HepG2 (cell line): ENCODE measurements around the gene ZFPM1. TPM values are rescaled to one million over a fixed set of nuclear protein-coding genes. Genes with fewer than 3 reads are reported as not detected.

Experiments used
- ATF1 ChIP-seq: IDR thresholded peaks from 2 replicates; pipeline ENCODE4 v1.6.1; 2016; ENCODE audit warnings: mild to moderate bottlenecking, control low read depth
- CSRNP2 ChIP-seq: sonication (generic); formaldehyde crosslinking; conservative IDR thresholded peaks from 2 replicates; pipeline ENCODE4 v1.8.0; 2022; ENCODE audit warnings: low read depth, missing genetic modification reagents
- FOXA3 ChIP-seq: IDR thresholded peaks from 2 replicates; pipeline ENCODE4 v1.6.1; 2016; ENCODE audit warnings: missing genetic modification reagents, missing compliant biosample characterization
- GPBP1L1 ChIP-seq: sonication (generic); formaldehyde crosslinking; IDR thresholded peaks from 2 replicates; pipeline ENCODE4 v1.5.0; 2020; ENCODE audit warnings: mild to moderate bottlenecking, missing genetic modification reagents
- HNF4G ChIP-seq, 2 experiments: sonication (generic) in 1 of 2; formaldehyde crosslinking in 1 of 2; IDR thresholded peaks; 2 replicates each; pipeline versions ENCODE4 v1.4.0 to v1.6.1; 2011 to 2020; ENCODE audit warnings: borderline replicate concordance in 2 of 2, low read depth in 2 of 2, mild to moderate bottlenecking in 2 of 2, low read length in 1 of 2, missing genetic modification reagents in 1 of 2, moderate library complexity in 1 of 2
- IRX3 ChIP-seq: sonication (generic); formaldehyde crosslinking; IDR thresholded peaks from 2 replicates; pipeline ENCODE4 v1.8.1; 2023; ENCODE audit warnings: mild to moderate bottlenecking, low read depth, missing genetic modification reagents, borderline replicate concordance
- MIER2 ChIP-seq: IDR thresholded peaks from 2 replicates; pipeline ENCODE4 v1.6.1; 2016; ENCODE audit warnings: missing biosample characterization, missing genetic modification reagents
- TMF1 ChIP-seq: sonication (generic); formaldehyde crosslinking; IDR thresholded peaks from 2 replicates; pipeline ENCODE4 v1.8.1; 2022; ENCODE audit warnings: low read depth, missing genetic modification reagents
- YEATS4 ChIP-seq: sonication (generic); formaldehyde crosslinking; IDR thresholded peaks from 2 replicates; pipeline ENCODE4 v1.4.0; 2020; ENCODE audit warnings: missing genetic modification reagents, borderline replicate concordance
- ZFY ChIP-seq: sonication (generic); formaldehyde crosslinking; IDR thresholded peaks from 2 replicates; pipeline ENCODE4 v1.4.0; 2020; ENCODE audit warnings: missing genetic modification reagents
- ZNF17 ChIP-seq: sonication (generic); formaldehyde crosslinking; IDR thresholded peaks from 2 replicates; pipeline ENCODE4 v1.5.0; 2020; ENCODE audit warnings: mild to moderate bottlenecking, missing genetic modification reagents
- ZNF564 ChIP-seq: sonication (generic); formaldehyde crosslinking; IDR thresholded peaks from 2 replicates; pipeline ENCODE4 v1.8.1; 2023; ENCODE audit warnings: mild to moderate bottlenecking, missing genetic modification reagents
- ZNF652 ChIP-seq: IDR thresholded peaks from 2 replicates; pipeline ENCODE4 v1.6.1; 2016; ENCODE audit warnings: low read depth, borderline replicate concordance
- ZNF670 ChIP-seq: sonication (generic); formaldehyde crosslinking; IDR thresholded peaks from 2 replicates; pipeline ENCODE4 v1.8.0; 2022; ENCODE audit warnings: mild to moderate bottlenecking, missing genetic modification reagents, borderline replicate concordance
- ZNF713 ChIP-seq: sonication (generic); formaldehyde crosslinking; IDR thresholded peaks from 2 replicates; pipeline ENCODE4 v1.4.0; 2020; ENCODE audit warnings: mild to moderate bottlenecking, missing genetic modification reagents
- polyA plus RNA-seq, 8 experiments: library from polyadenylated mRNA; depleted of rRNA in 3 of 8; stranded (reverse) in 7 of 8; unstranded in 1 of 8; fragments of >200 nt; fragmentation: Illumina TruSeq in 4 of 8; extraction: Trizol in 4 of 8; gene quantifications; 2 replicates each; pipeline versions ENCODE4 v1.2.1 to v1.2.3, GENCODE V29; 2011 to 2016; ENCODE audit warnings: low read depth in 4 of 8, missing spikeins in 1 of 8, mixed read lengths in 1 of 8; ENCODE audit not compliant: insufficient read depth in 1 of 8
- total RNA-seq, 5 experiments: library from RNA; depleted of rRNA; stranded (reverse); fragments of >200 nt; fragmentation: Illumina TruSeq; extraction: Trizol; gene quantifications; 2 replicates each; pipeline ENCODE4 v1.2.3, GENCODE V29; 2016; ENCODE audit warnings: low read depth in 1 of 5
- TF ChIP-seq, protein P1 (sequence below): sonication (generic); formaldehyde crosslinking; IDR thresholded peaks from 2 replicates; pipeline ENCODE4 v1.9.0; 2022; ENCODE audit warnings: low read depth, missing genetic modification reagents
- TF ChIP-seq, protein P2 (sequence below): IDR thresholded peaks from 2 replicates; pipeline ENCODE4 v1.6.1; 2016; ENCODE audit warnings: low read depth, borderline replicate concordance
- TF ChIP-seq, protein P3 (sequence below): sonication (generic); formaldehyde crosslinking; IDR thresholded peaks from 2 replicates; pipeline ENCODE4 v1.9.0; 2021; ENCODE audit warnings: missing genetic modification reagents, mild to moderate bottlenecking, borderline replicate concordance
- TF ChIP-seq, protein P4 (sequence below): sonication (generic); formaldehyde crosslinking; IDR thresholded peaks from 2 replicates; pipeline ENCODE4 v1.4.0; 2020; ENCODE audit warnings: missing genetic modification reagents

The ZFPM1 gene
- total and polyA plus RNA-seq, 2 of the 13 experiments (the other 11 are each of a cell fraction or from before 2014, with no cell fraction given) = 1.3 to 3.8 TPM

- peak; percentile 100 for TF ChIP-seq ZNF670 (CRISPR knock-in tag)
- TF ChIP-seq, protein P1, sequence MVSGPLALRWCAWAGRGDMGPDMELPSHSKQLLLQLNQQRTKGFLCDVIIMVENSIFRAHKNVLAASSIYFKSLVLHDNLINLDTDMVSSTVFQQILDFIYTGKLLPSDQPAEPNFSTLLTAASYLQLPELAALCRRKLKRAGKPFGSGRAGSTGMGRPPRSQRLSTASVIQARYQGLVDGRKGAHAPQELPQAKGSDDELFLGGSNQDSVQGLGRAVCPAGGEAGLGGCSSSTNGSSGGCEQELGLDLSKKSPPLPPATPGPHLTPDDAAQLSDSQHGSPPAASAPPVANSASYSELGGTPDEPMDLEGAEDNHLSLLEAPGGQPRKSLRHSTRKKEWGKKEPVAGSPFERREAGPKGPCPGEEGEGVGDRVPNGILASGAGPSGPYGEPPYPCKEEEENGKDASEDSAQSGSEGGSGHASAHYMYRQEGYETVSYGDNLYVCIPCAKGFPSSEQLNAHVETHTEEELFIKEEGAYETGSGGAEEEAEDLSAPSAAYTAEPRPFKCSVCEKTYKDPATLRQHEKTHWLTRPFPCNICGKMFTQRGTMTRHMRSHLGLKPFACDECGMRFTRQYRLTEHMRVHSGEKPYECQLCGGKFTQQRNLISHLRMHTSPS (CRISPR knock-in tag) = peak; percentile 99
- TF ChIP-seq FOXA3 (CRISPR knock-in tag) = peak; percentile 97
- TF ChIP-seq YEATS4 (CRISPR knock-in tag) = peak; percentile 100
- TF ChIP-seq ATF1 (CRISPR knock-in tag) = peak; percentile 95; the same call in 1 of the 2 replicates
- no peak for TF ChIP-seq GPBP1L1 (CRISPR knock-in tag)
- peak; percentile 100 for TF ChIP-seq CSRNP2 (CRISPR knock-in tag)
- TF ChIP-seq IRX3 (CRISPR knock-in tag) = peak; percentile 100
- TF ChIP-seq ZNF17 (CRISPR knock-in tag) = peak; percentile 100
- TF ChIP-seq, protein P2, sequence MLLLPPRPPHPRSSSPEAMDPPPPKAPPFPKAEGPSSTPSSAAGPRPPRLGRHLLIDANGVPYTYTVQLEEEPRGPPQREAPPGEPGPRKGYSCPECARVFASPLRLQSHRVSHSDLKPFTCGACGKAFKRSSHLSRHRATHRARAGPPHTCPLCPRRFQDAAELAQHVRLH = peak; percentile 100
- TF ChIP-seq, protein P3, sequence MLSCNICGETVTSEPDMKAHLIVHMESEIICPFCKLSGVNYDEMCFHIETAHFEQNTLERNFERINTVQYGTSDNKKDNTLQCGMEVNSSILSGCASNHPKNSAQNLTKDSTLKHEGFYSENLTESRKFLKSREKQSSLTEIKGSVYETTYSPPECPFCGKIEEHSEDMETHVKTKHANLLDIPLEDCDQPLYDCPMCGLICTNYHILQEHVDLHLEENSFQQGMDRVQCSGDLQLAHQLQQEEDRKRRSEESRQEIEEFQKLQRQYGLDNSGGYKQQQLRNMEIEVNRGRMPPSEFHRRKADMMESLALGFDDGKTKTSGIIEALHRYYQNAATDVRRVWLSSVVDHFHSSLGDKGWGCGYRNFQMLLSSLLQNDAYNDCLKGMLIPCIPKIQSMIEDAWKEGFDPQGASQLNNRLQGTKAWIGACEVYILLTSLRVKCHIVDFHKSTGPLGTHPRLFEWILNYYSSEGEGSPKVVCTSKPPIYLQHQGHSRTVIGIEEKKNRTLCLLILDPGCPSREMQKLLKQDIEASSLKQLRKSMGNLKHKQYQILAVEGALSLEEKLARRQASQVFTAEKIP (CRISPR knock-in tag) = peak; percentile 99; the same call in 1 of the 2 replicates
- peak; percentile 99 for TF ChIP-seq HNF4G (IDR thresholded peaks at IDR 0.05; ENCODE audit: borderline replicate concordance, low read depth, low read length)
- peak; percentile 100 for TF ChIP-seq HNF4G (CRISPR knock-in tag; IDR thresholded peaks at IDR 0.05; ENCODE audit: borderline replicate concordance, low read depth)
- TF ChIP-seq ZFY (CRISPR knock-in tag) = peak; percentile 99
- peak; percentile 95 for TF ChIP-seq ZNF652 (CRISPR knock-in tag)
- TF ChIP-seq ZNF713 = peak; percentile 100
- peak; percentile 100 for TF ChIP-seq ZNF564 (CRISPR knock-in tag)
- TF ChIP-seq TMF1 (CRISPR knock-in tag) = peak; percentile 100
- TF ChIP-seq, protein P4, sequence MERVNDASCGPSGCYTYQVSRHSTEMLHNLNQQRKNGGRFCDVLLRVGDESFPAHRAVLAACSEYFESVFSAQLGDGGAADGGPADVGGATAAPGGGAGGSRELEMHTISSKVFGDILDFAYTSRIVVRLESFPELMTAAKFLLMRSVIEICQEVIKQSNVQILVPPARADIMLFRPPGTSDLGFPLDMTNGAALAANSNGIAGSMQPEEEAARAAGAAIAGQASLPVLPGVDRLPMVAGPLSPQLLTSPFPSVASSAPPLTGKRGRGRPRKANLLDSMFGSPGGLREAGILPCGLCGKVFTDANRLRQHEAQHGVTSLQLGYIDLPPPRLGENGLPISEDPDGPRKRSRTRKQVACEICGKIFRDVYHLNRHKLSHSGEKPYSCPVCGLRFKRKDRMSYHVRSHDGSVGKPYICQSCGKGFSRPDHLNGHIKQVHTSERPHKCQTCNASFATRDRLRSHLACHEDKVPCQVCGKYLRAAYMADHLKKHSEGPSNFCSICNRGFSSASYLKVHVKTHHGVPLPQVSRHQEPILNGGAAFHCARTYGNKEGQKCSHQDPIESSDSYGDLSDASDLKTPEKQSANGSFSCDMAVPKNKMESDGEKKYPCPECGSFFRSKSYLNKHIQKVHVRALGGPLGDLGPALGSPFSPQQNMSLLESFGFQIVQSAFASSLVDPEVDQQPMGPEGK (CRISPR knock-in tag) = peak; percentile 99
- TF ChIP-seq MIER2 (CRISPR knock-in tag) = peak; percentile 92
These were observed 35.1 kb downstream of the ZFPM1 start (continued) for GRCh38 chr16:88487920-88488851.
